Glutamatergic neuron (in vitro differentiated cells): ENCODE results near the gene ZC3H15. TPM values are rescaled to one million over a fixed set of nuclear protein-coding genes. Genes with fewer than 3 reads are reported as not detected.

ENCODE experiments used
- DNase-seq: peaks from one replicate; pipeline ENCODE4 v3.0.0; 2022
- H3K27ac Mint-ChIP-seq: one replicate; pipeline ENCODE4 v1.8.0; 2020; ENCODE audit warnings: mild to moderate bottlenecking, mixed read lengths, inconsistent platforms; ENCODE audit not compliant: unreplicated experiment
- H3K27me3 Mint-ChIP-seq: one replicate; pipeline ENCODE4 v1.8.0; 2020; ENCODE audit warnings: mild to moderate bottlenecking, moderate library complexity, mixed read lengths, inconsistent platforms; ENCODE audit not compliant: unreplicated experiment
- H3K36me3 Mint-ChIP-seq: one replicate; pipeline ENCODE4 v1.8.0; 2020; ENCODE audit warnings: mild to moderate bottlenecking, mixed read lengths, inconsistent platforms; ENCODE audit not compliant: unreplicated experiment
- H3K4me1 Mint-ChIP-seq: one replicate; pipeline ENCODE4 v1.8.0; 2020; ENCODE audit warnings: mild to moderate bottlenecking, low read depth, mixed read lengths, inconsistent platforms; ENCODE audit not compliant: unreplicated experiment
- H3K4me3 Mint-ChIP-seq: one replicate; pipeline ENCODE4 v1.8.0; 2020; ENCODE audit warnings: mild to moderate bottlenecking, mixed read lengths, inconsistent platforms; ENCODE audit not compliant: unreplicated experiment
- H3K9me3 Mint-ChIP-seq: one replicate; pipeline ENCODE4 v1.8.0; 2020; ENCODE audit warnings: mild to moderate bottlenecking, moderate library complexity, mixed read lengths, inconsistent platforms; ENCODE audit not compliant: unreplicated experiment
- CTCF ChIP-seq: fragments of 200-600 bp; sonication (generic); IDR thresholded peaks from one replicate; pipeline ENCODE4 v1.5.0; 2021; ENCODE audit not compliant: partially characterized antibody, unreplicated experiment
- total RNA-seq: library from RNA; stranded (reverse); fragmentation: NEBNext Ultra II Directional; extraction: Animal tissue kit (Norgen Biotek cat#: 25700); gene quantifications from one replicate; pipeline ENCODE4 v1.2.1, GENCODE V29; 2021; ENCODE audit not compliant: unreplicated experiment

The ZC3H15 gene
- total RNA-seq, 1 donor from 2014 or later: 79.7 TPM

GRCh38 chr2:186493564-186494085 lies 7.6 kb downstream of the ZC3H15 start:
- Mint-ChIP-seq H3K27me3 (peaks cover 3% of the 10 kb centered on the region), H3K4me1 (peaks cover 38% of the 10 kb centered on the region), H3K27ac (no peak overlapping the region)

GRCh38 chr2:186496401-186496800 lies 10.3 kb downstream of the ZC3H15 start:
- no peaks in the 10 kb centered on the region for H3K36me3 Mint-ChIP-seq
- no peak for TF ChIP-seq CTCF
- H3K27ac Mint-ChIP-seq: no peak overlapping the region
- H3K4me3 Mint-ChIP-seq: no peak overlapping the region
- no peak for DNase-seq
- no peaks in the 10 kb centered on the region for H3K27me3 Mint-ChIP-seq
- no peaks in the 10 kb centered on the region for H3K9me3 Mint-ChIP-seq
- peaks cover 23% of the 10 kb centered on the region for H3K4me1 Mint-ChIP-seq

More at GRCh38 chr2:186493564-186494085, 7.6 kb downstream of the ZC3H15 start:
- H3K9me3 Mint-ChIP-seq: no peaks in the 10 kb centered on the region
- no peak for DNase-seq
- peak overlapping the region; percentile 47 for H3K4me3 Mint-ChIP-seq
- TF ChIP-seq CTCF: no peak
- no peaks in the 10 kb centered on the region for H3K36me3 Mint-ChIP-seq

GRCh38 chr2:186497928-186498327 lies 11.9 kb downstream of the ZC3H15 start:
- Mint-ChIP-seq H3K9me3 (no peaks in the 10 kb centered on the region), H3K36me3 (no peaks in the 10 kb centered on the region), H3K4me3 (no peak overlapping the region), H3K27me3 (no peaks in the 10 kb centered on the region), H3K4me1 (peaks cover 13% of the 10 kb centered on the region), H3K27ac (no peak overlapping the region)
- TF ChIP-seq CTCF: no peak
- no peak for DNase-seq

GRCh38 chr2:186498834-186499233 lies 12.8 kb downstream of the ZC3H15 start:
- Mint-ChIP-seq H3K4me3 (no peak overlapping the region), H3K9me3 (no peaks in the 10 kb centered on the region), H3K27me3 (no peaks in the 10 kb centered on the region), H3K36me3 (no peaks in the 10 kb centered on the region), H3K4me1 (peaks cover 8% of the 10 kb centered on the region), H3K27ac (no peak overlapping the region)
- no peak for DNase-seq
- TF ChIP-seq CTCF: no peak

GRCh38 chr2:186503827-186504606 lies 18.0 kb downstream of the ZC3H15 start:
- TF ChIP-seq CTCF: peak; percentile 84
- DNase-seq: no peak
- peaks cover 2% of the 10 kb centered on the region for H3K4me1 Mint-ChIP-seq
- H3K4me3 Mint-ChIP-seq: no peak overlapping the region
- H3K27me3 Mint-ChIP-seq: no peaks in the 10 kb centered on the region
- H3K9me3 Mint-ChIP-seq: no peaks in the 10 kb centered on the region
- H3K36me3 Mint-ChIP-seq: no peaks in the 10 kb centered on the region
- no peak overlapping the region for H3K27ac Mint-ChIP-seq
